OCI-LY7 (cell line): Measurements from ENCODE around the gene BCAT1. TPM values are rescaled to one million over a fixed set of nuclear protein-coding genes. Genes with fewer than 3 reads are reported as not detected.

Experiments
- BruUV-seq: library from RNA; stranded (reverse); fragments of 400-500 nt; replicated peaks from 2 replicates; lab custom pipeline; 2021; lab: Mats Ljungman, UMichigan
- CTCF ChIA-PET: fragments of 300-600 bp; sonication (Branson Sonifier 250); formaldehyde crosslinking; loops from one replicate; lab custom pipeline; 2022; ENCODE audit warnings: antibody characterized with exemption; ENCODE audit not compliant: unreplicated experiment; lab: Charles Lee
- POLR2A ChIA-PET: fragments of 300-600 bp; sonication (Branson Sonifier 250); formaldehyde crosslinking; loops from one replicate; lab custom pipeline; 2022; ENCODE audit warnings: antibody characterized with exemption; lab: Charles Lee
- DNase-seq: peaks from one replicate; pipeline ENCODE4 v3.0.0-alpha.2; 2015; ENCODE audit warnings: low spot score
- H2AFZ ChIP-seq: fragments of 200-600 bp; sonication (generic), shearing (Covaris generic); 2 replicates; pipeline ENCODE4 v1.6.1; 2014; ENCODE audit warnings: mild to moderate bottlenecking, antibody characterized with exemption, low read length, moderate library complexity
- H3K27ac ChIP-seq: fragments of 200-600 bp; sonication (generic); 2 replicates; pipeline ENCODE4 v1.5.1; 2014; ENCODE audit warnings: mixed run types, low read depth, mild to moderate bottlenecking, moderate library complexity, low read length, inconsistent platforms; ENCODE audit not compliant: poor library complexity, severe bottlenecking
- H3K36me3 ChIP-seq: fragments of 200-600 bp; sonication (generic); 2 replicates; pipeline ENCODE4 v1.6.1; 2014; ENCODE audit warnings: mild to moderate bottlenecking, antibody characterized with exemption, low read length, moderate library complexity, mixed read lengths; ENCODE audit not compliant: insufficient read depth
- H3K4me1 ChIP-seq: fragments of 200-600 bp; sonication (generic); 2 replicates; pipeline ENCODE4 v1.5.1; 2014; ENCODE audit warnings: mild to moderate bottlenecking, low read length; ENCODE audit not compliant: insufficient read depth, poor library complexity, severe bottlenecking
- H3K4me2 ChIP-seq: fragments of 200-600 bp; sonication (generic); 2 replicates; pipeline ENCODE4 v1.6.1; 2014; ENCODE audit warnings: mild to moderate bottlenecking, low read length
- H3K4me3 ChIP-seq: fragments of 200-600 bp; sonication (generic); 2 replicates; pipeline ENCODE4 v1.5.1; 2014; ENCODE audit warnings: mild to moderate bottlenecking, low read depth, low read length; ENCODE audit not compliant: poor library complexity, severe bottlenecking
- H3K79me2 ChIP-seq: fragments of 200-600 bp; sonication (generic); 2 replicates; pipeline ENCODE4 v1.6.1; 2016; ENCODE audit warnings: low read depth, mild to moderate bottlenecking, low read length, moderate library complexity, mixed read lengths; ENCODE audit not compliant: insufficient read depth
- H3K9me2 ChIP-seq: fragments of 200-600 bp; sonication (generic); 2 replicates; pipeline ENCODE4 v1.6.1; 2016; ENCODE audit warnings: mild to moderate bottlenecking, low read length, mixed read lengths; ENCODE audit not compliant: insufficient read depth
- H3K9me3 ChIP-seq: fragments of 200-600 bp; sonication (generic); 2 replicates; pipeline ENCODE4 v1.6.1; 2014; ENCODE audit warnings: mild to moderate bottlenecking, mixed run types, low read length, mixed read lengths
- H4K20me1 ChIP-seq: fragments of 200-600 bp; sonication (generic); 2 replicates; pipeline ENCODE4 v1.6.1; 2014; ENCODE audit warnings: mild to moderate bottlenecking, antibody characterized with exemption, low read length, moderate library complexity, mixed read lengths; ENCODE audit not compliant: insufficient read depth
- CTCF ChIP-seq: fragments of 200-600 bp; sonication (generic); conservative IDR thresholded peaks from 2 replicates; pipeline ENCODE4 v1.5.1; 2014; ENCODE audit warnings: mild to moderate bottlenecking, antibody characterized with exemption, low read length, moderate library complexity, mixed read lengths
- EZH2phosphoT487 ChIP-seq: fragments of 200-600 bp; sonication (generic); IDR thresholded peaks from 2 replicates; pipeline ENCODE4 v1.6.1; 2018; ENCODE audit warnings: low read depth, borderline replicate concordance, mild to moderate bottlenecking, mixed run types, antibody characterized with exemption, low read length, moderate library complexity, mixed read lengths
- intact Hi-C: fragments of 100-400 bp; cut with micrococcal nuclease; formaldehyde crosslinking; loops from one replicate; pipeline ENCODE4 v1.10.0; 2022; ENCODE audit not compliant: unreplicated experiment
- total RNA-seq, 2 experiments: library from RNA; depleted of rRNA in 1 of 2; stranded (reverse); fragments of >200 nt in 1 of 2; shearing (Covaris generic) in 1 of 2; gene quantifications; 2 replicates each; pipeline ENCODE4 v1.2.3, GENCODE V29; 2014 to 2022

BCAT1 gene
- total RNA-seq, 2 experiments from 2014 or later, result 121 to 207 TPM

GRCh38 chr12:24945039-24945438, 3.9 kb downstream of the BCAT1 start:
- Histone ChIP-seq H2AFZ (no peak overlapping the region), H3K9me3 (no peaks in the 10 kb centered on the region), H3K4me1 (peaks cover 31% of the 10 kb centered on the region), H4K20me1 (0 out of 2 replicates have a peak, but pooled peaks cover 6% of the 10 kb centered on the region), H3K79me2 (peaks cover 92% of the 10 kb centered on the region), H3K4me2 (peak overlapping the region; percentile 89), H3K27ac (no peak overlapping the region), H3K4me3 (no peak overlapping the region), H3K9me2 (no peaks in the 10 kb centered on the region), H3K36me3 (peaks cover 61% of the 10 kb centered on the region)
- DNase-seq, result no peak
- no TSS peak for BruUV-seq
- ChIA-PET POLR2A (interaction anchor here (0.7 to 4.6 kb wide), 3 partner anchors 12 to 229 kb away, joined by 3 to 27 read pairs (median 4); no protein-coding TSS in a partner anchor), CTCF (no interaction called here)
- no peak for TF ChIP-seq CTCF
- no peak for TF ChIP-seq EZH2phosphoT487
- intact Hi-C loops, result loop anchor here (5.0 kb wide), 1 partner anchor 112 kb away; no protein-coding TSS in a partner anchor

GRCh38 chr12:24944601-24944975, 4.3 kb downstream of the BCAT1 start:
- Histone ChIP-seq H3K9me2 (no peaks in the 10 kb centered on the region), H3K27ac (no peak overlapping the region), H3K9me3 (no peaks in the 10 kb centered on the region), H3K4me3 (no peak overlapping the region), H3K79me2 (peaks cover 93% of the 10 kb centered on the region), H4K20me1 (0 out of 2 replicates have a peak, but pooled peaks cover 6% of the 10 kb centered on the region), H2AFZ (no peak overlapping the region), H3K36me3 (peaks cover 66% of the 10 kb centered on the region), H3K4me2 (peak overlapping the region; percentile 89; the same call in 1 of the 2 replicates), H3K4me1 (peaks cover 27% of the 10 kb centered on the region)
- intact Hi-C loops, result no loop called here
- no peak for TF ChIP-seq CTCF
- no peak for TF ChIP-seq EZH2phosphoT487
- CTCF ChIA-PET, result no interaction called here
- BruUV-seq, result no TSS peak
- DNase-seq, result no peak
- POLR2A ChIA-PET, result interaction anchor here (0.7 to 4.6 kb wide), 5 partner anchors 12 to 852 kb away, joined by 3 to 27 read pairs (median 3); no protein-coding TSS in a partner anchor

DNA sequence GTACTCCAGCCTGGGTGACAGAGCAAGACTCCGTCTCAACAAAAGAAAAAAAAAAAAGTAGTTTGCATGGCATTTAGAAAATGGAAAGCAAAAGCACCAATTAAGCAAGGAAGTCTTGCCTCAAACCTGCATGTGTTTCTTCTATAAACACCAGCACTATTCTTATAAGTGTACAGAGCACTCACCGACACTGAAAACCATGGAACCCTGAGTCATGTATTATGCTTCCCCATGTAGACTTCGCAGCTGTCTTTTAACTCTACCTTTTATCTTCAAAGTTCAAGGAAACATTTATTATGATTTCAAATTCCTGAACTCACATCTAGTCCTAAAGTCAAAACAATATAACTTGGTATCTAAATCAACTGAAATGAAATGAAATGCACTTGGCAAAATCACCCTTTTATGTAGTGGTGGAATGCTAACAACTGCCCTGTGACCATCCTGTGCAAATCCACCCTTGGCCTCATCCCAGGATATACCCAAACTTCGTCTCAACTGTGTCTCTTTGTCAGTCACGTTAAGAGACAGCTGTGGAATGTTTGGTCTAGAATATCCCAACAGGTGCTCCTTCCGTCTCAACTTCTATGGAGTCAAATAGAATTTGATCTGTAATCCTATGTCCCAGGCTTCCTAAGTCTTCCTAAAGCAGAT, 4.8 kb downstream of the BCAT1 start:
- H3K27ac ChIP-seq, result no peak overlapping the region
- peaks cover 69% of the 10 kb centered on the region for H3K36me3 ChIP-seq
- no peak overlapping the region for H3K4me3 ChIP-seq
- 0 out of 2 replicates have a peak, but pooled peaks cover 6% of the 10 kb centered on the region for H4K20me1 ChIP-seq
- peaks cover 96% of the 10 kb centered on the region for H3K79me2 ChIP-seq
- H3K4me2 ChIP-seq, result no peak overlapping the region
- CTCF ChIA-PET, result no interaction called here
- no peak for DNase-seq
- no peak for TF ChIP-seq CTCF
- TF ChIP-seq EZH2phosphoT487, result no peak
- intact Hi-C loops, result no loop called here
- H3K9me2 ChIP-seq, result no peaks in the 10 kb centered on the region
- peaks cover 21% of the 10 kb centered on the region for H3K4me1 ChIP-seq
- H2AFZ ChIP-seq, result no peak overlapping the region
- no peaks in the 10 kb centered on the region for H3K9me3 ChIP-seq
- POLR2A ChIA-PET, result interaction anchor here (0.7 to 4.6 kb wide), 5 partner anchors 11 to 851 kb away, joined by 3 to 27 read pairs (median 3); no protein-coding TSS in a partner anchor
- BruUV-seq, result no TSS peak
